Upper lobe of right lung (tissue), 1 donor: ENCODE measurements around the gene RTEL1. TPM values are rescaled to one million over a fixed set of nuclear protein-coding genes. Genes with fewer than 3 reads are reported as not detected.

ENCODE experiments used
- ATAC-seq: fragments of 200-7000 bp; cut with Tn5 transposase; one replicate; pipeline ENCODE4 v1.9.1; 2020; ENCODE audit warnings: mild to moderate bottlenecking, moderate library complexity
- DNase-seq: peaks from one replicate; pipeline ENCODE4 v3.0.0-alpha.2; 2020
- H3K27ac ChIP-seq: fragments of 200-600 bp; one replicate; pipeline ENCODE4 v1.8.0; 2022
- H3K27me3 ChIP-seq: fragments of 200-600 bp; one replicate; pipeline ENCODE4 v1.8.0; 2022; ENCODE audit warnings: mild to moderate bottlenecking
- H3K36me3 ChIP-seq: fragments of 200-600 bp; one replicate; pipeline ENCODE4 v1.8.0; 2022
- H3K4me1 ChIP-seq: fragments of 200-600 bp; one replicate; pipeline ENCODE4 v1.8.0; 2022
- H3K4me3 ChIP-seq: fragments of 200-600 bp; one replicate; pipeline ENCODE4 v1.8.0; 2022; ENCODE audit warnings: mild to moderate bottlenecking
- H3K9me3 ChIP-seq: fragments of 200-600 bp; one replicate; pipeline ENCODE4 v1.8.0; 2022
- intact Hi-C: fragments of 100-400 bp; cut with DNase I; formaldehyde crosslinking; loops from one replicate; pipeline ENCODE4 v1.11.0; 2022
- total RNA-seq: library from RNA; stranded (reverse); fragmentation: NEBNext Ultra II Directional; extraction: Animal tissue kit (Norgen Biotek cat#: 25700); gene quantifications from one replicate; pipeline ENCODE4 v1.2.1, GENCODE V29; 2021
- TF ChIP-seq, protein P1 (sequence below): fragments of 200-600 bp; IDR thresholded peaks from one replicate; pipeline ENCODE4 v1.8.0; 2022; ENCODE audit warnings: antibody characterized with exemption
- donor health status: DM: no; HTN: yes; CAD: no; lungs with severe emphysema.

RTEL1 gene
- total RNA-seq, 1 donor from 2014 or later, result 26.7 TPM

DNA sequence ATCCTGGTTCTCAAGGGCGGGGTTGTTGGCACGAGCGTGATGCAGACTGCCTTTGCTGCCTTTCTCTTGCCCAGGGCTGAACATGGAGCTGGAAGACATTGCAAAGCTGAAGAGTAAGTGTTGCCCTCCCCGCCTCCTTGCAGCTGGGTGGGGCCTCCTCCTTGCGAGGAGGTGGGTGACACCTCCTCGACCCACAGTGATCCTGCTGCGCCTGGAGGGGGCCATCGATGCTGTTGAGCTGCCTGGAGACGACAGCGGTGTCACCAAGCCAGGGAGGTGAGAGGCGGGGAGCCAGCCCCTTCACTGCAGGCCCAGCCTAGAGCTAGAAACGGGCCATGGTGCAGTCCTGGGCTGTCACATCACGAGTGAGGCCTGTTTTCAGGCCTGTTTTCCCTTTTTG lies 20.0 kb downstream of the RTEL1 start:
- peaks cover 13% of the 10 kb centered on the region for H3K4me1 ChIP-seq
- no peaks in the 10 kb centered on the region for H3K9me3 ChIP-seq
- no peak overlapping the region for H3K27ac ChIP-seq
- no peaks in the 10 kb centered on the region for H3K27me3 ChIP-seq
- peaks cover 23% of the 10 kb centered on the region for H3K36me3 ChIP-seq
- no peak for DNase-seq
- ATAC-seq, result no peak
- intact Hi-C loops, result no loop called here
- H3K4me3 ChIP-seq, result no peak overlapping the region
- TF ChIP-seq, protein P1, sequence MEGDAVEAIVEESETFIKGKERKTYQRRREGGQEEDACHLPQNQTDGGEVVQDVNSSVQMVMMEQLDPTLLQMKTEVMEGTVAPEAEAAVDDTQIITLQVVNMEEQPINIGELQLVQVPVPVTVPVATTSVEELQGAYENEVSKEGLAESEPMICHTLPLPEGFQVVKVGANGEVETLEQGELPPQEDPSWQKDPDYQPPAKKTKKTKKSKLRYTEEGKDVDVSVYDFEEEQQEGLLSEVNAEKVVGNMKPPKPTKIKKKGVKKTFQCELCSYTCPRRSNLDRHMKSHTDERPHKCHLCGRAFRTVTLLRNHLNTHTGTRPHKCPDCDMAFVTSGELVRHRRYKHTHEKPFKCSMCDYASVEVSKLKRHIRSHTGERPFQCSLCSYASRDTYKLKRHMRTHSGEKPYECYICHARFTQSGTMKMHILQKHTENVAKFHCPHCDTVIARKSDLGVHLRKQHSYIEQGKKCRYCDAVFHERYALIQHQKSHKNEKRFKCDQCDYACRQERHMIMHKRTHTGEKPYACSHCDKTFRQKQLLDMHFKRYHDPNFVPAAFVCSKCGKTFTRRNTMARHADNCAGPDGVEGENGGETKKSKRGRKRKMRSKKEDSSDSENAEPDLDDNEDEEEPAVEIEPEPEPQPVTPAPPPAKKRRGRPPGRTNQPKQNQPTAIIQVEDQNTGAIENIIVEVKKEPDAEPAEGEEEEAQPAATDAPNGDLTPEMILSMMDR, result no peak

DNA sequence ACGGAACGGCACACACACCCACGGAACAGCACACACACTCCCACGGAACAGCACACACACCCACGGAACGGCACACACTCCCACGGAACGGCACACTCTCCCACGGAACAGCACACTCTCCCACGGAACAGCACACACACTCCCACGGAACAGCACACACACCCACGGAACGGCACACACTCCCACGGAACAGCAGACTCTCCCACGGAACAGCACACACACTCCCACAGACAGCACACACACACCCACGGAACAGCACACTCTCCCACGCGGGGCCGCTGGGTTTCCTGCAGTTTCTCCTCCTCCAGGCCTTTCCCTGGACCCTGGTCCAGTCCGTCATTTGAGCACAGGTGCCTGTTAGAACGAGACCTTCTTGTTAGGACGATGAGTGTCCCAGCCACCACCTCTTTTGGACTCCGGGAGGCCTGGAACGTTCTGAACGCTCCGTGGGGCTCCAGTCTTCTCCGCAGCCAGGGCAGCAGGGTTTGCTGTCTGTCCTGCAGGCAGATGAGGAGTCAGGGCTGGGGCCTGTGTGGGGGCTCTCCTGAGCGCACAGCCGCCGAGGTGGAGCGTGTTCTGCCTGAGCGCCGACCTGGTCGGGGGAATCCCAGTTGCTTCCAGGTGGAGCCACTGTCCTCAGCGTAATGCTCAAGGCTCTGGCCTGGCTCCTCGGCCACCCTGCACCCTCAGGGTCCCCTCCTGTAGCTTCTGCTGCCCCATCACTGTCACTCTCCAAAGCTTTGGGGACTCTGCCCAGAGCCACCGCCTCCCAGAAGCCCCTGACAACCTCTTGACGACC lies 20.8 kb downstream of the RTEL1 start:
- TF ChIP-seq, protein P1, result no peak
- Histone ChIP-seq H3K36me3 (peaks cover 23% of the 10 kb centered on the region), H3K4me1 (peaks cover 16% of the 10 kb centered on the region), H3K27me3 (no peaks in the 10 kb centered on the region), H3K4me3 (no peak overlapping the region), H3K9me3 (no peaks in the 10 kb centered on the region), H3K27ac (no peak overlapping the region)
- ATAC-seq (no peak), DNase-seq (no peak)
- intact Hi-C loops, result no loop called here

DNA sequence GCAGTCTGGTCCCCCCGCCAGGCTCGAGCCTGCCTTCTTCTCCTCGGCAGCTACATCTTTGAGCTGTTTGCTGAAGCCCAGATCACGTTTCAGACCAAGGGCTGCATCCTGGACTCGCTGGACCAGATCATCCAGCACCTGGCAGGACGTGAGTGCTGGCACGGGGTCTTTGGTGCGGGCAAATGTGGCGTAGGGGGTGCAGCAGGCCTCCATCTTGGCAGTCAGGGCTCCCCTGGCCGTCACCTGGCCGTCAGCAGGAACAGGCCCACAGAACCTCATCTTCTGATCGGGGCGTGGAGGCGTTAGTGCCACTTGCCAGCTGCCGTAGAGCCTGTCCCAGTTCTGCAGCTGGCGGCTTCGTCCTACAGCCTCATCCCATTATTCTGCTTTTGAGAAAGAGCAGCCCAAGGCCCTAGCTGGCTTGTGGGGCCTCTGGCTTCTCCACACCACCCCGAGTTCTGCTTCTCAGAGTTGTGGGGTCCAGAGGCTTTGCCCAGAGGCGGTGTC lies 21.7 kb downstream of the RTEL1 start:
- Histone ChIP-seq H3K27me3 (no peaks in the 10 kb centered on the region), H3K9me3 (no peaks in the 10 kb centered on the region), H3K4me3 (no peak overlapping the region), H3K36me3 (peaks cover 16% of the 10 kb centered on the region), H3K4me1 (peaks cover 16% of the 10 kb centered on the region), H3K27ac (no peak overlapping the region)
- TF ChIP-seq, protein P1, result no peak
- no peak for DNase-seq
- no peak for ATAC-seq
- intact Hi-C loops, result no loop called here

- intact Hi-C loops, result no loop called here
- H3K36me3 ChIP-seq, result peaks cover 11% of the 10 kb centered on the region
These were observed 22.3 kb downstream of the RTEL1 start for GRCh38 chr20:63680427-63680826.

DNA sequence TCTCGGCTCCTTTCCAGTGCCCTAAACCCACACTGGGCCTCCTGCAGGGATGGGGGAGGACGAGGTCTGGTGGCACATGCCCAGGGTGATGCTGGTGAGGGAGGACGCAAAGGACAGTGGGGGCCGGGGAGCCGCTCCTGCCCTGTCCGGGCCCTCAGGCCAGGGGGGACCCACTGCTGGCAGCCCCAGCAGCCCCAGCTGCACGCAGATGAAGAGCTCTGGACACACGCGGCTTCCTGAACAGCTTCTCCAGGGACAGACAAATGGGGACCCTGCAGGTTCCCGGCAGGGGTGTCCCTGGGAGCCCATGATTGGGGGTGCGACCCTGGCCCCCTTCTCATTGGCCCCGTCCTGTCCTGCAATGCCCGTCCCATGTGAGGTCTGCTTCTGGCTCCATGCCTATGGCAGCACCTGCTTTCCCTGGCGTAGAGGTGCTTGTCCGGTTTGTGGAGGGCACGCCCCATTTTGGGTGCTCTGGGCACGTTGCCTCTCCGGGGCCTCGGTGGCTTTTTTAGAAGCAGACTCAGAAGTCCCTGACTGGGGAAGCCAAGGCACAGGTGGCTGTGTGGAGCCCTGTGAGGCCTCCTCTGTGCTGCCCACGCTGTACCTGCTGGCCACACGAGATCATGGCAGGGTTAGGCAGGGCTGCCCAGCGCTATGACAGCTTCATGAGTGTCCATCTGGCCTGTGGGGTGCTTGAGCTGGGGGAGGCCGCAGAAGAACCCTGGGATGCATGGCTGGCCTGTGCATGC lies 22.9 kb downstream of the RTEL1 start:
- intact Hi-C loops, result no loop called here
- Histone ChIP-seq H3K9me3 (no peaks in the 10 kb centered on the region), H3K27me3 (no peaks in the 10 kb centered on the region), H3K4me3 (no peak overlapping the region), H3K27ac (peak overlapping the region; percentile 84), H3K36me3 (peaks cover 5% of the 10 kb centered on the region), H3K4me1 (peaks cover 21% of the 10 kb centered on the region)
- no peak for DNase-seq
- no peak for ATAC-seq
- TF ChIP-seq, protein P1, result no peak

More at GRCh38 chr20:63680427-63680826, 22.3 kb downstream of the RTEL1 start:
- no peak overlapping the region for H3K4me3 ChIP-seq
- H3K9me3 ChIP-seq, result no peaks in the 10 kb centered on the region
- H3K27me3 ChIP-seq, result no peaks in the 10 kb centered on the region
- peaks cover 16% of the 10 kb centered on the region for H3K4me1 ChIP-seq
- ATAC-seq, result no peak
- no peak for DNase-seq
- no peak overlapping the region for H3K27ac ChIP-seq
- TF ChIP-seq, protein P1, result no peak
